Uterus (tissue), 2 donors: ENCODE results near the gene ATP5F1E.

Experiments used
- CTCF ChIP-seq, 4 experiments: fragments of 200-600 bp in 2 of 4; fragments of 450-650 bp in 2 of 4; sonication (generic) in 2 of 4; IDR thresholded peaks; one replicate each; pipeline ENCODE4 v1.5.1; 2016 to 2019; ENCODE audit warnings: antibody characterized with exemption in 4 of 4, mild to moderate bottlenecking in 2 of 4, moderate library complexity in 1 of 4
- POLR2A ChIP-seq, 2 donors: fragments of 450-650 bp; IDR thresholded peaks; one replicate each; pipeline ENCODE4 v1.6.1; 2016; ENCODE audit warnings: antibody characterized with exemption in 2 of 2, mild to moderate bottlenecking in 1 of 2, moderate library complexity in 1 of 2

DNA sequence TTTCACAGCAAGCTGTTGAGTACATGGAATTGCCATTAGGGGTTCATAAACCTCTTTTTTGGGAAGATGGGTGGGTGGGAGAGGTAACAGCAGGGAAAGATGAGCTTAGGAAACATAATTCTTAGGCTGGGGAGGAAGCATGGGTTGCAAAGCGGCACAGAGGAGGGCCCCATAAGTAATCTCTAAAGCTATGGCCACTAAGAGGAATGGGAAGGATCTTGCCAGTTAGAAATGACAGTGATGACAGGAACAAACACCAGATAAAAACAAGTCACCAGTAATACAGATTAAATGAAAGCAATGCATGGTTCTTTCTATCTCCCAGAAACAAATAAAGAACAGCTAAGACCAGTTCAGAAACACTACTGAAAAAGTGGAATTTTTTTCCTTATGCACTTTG lies 41.4 kb upstream of the ATP5F1E start:
- TF ChIP-seq POLR2A (IDR thresholded peaks at IDR 0.05) (no peak), CTCF (IDR thresholded peaks at IDR 0.05) (no peak)
